GM18861 (cell line): ENCODE results near the gene NYAP1.
"Not testable (repeated sequence)": the region's sequence is repeated elsewhere in the genome, so short reads cannot be mapped to it uniquely, and the experiment has no call there.

Experiments used
- ATAC-seq: cut with Tn5 transposase; IDR thresholded peaks from one replicate; pipeline ENCODE4 v1.9.1; 2021; ENCODE audit not compliant: unreplicated experiment

NYAP1 gene

GRCh38 chr7:100509231-100509630 lies 25.5 kb downstream of the NYAP1 start:
- ATAC-seq = no peak

GRCh38 chr7:100510437-100511239 lies 26.9 kb downstream of the NYAP1 start:
- no peak for ATAC-seq

GRCh38 chr7:100513212-100513810 lies 29.6 kb downstream of the NYAP1 start:
- no peak for ATAC-seq

GRCh38 chr7:100515072-100515532 lies 31.4 kb downstream of the NYAP1 start:
- ATAC-seq = no peak

- ATAC-seq = peak; percentile 43
Measured at GRCh38 chr7:100516135-100516812, 32.5 kb downstream of the NYAP1 start.

- no peak for ATAC-seq
Measured at GRCh38 chr7:100517305-100517704, 33.6 kb downstream of the NYAP1 start.

- ATAC-seq = no peak
Measured at GRCh38 chr7:100519580-100519979, 35.9 kb downstream of the NYAP1 start.

- no peak for ATAC-seq
Measured at GRCh38 chr7:100520138-100520537, 36.4 kb downstream of the NYAP1 start.

GRCh38 chr7:100521076-100521475 lies 37.3 kb downstream of the NYAP1 start:
- no peak for ATAC-seq

GRCh38 chr7:100521909-100522593 lies 38.3 kb downstream of the NYAP1 start:
- not testable (repeated sequence) for ATAC-seq

- ATAC-seq = not testable (repeated sequence)
Measured at GRCh38 chr7:100523192-100523591, 39.5 kb downstream of the NYAP1 start.

- not testable (repeated sequence) for ATAC-seq
Measured at GRCh38 chr7:100528108-100528866, 44.6 kb downstream of the NYAP1 start.

GRCh38 chr7:100532165-100533022 lies 48.7 kb downstream of the NYAP1 start:
- ATAC-seq = no peak

GRCh38 chr7:100535982-100536381 lies 52.3 kb downstream of the NYAP1 start:
- not testable (repeated sequence) for ATAC-seq

- ATAC-seq = not testable (repeated sequence)
Measured at GRCh38 chr7:100536695-100537094, 53.0 kb downstream of the NYAP1 start.

GRCh38 chr7:100538348-100538653 lies 54.6 kb downstream of the NYAP1 start:
- ATAC-seq = no peak

GRCh38 chr7:100538654-100539435 lies 55.1 kb downstream of the NYAP1 start, which contains the start of gene AGFG2:
Gene AGFG2, plus strand, starts transcription at chr7:100539203. Its CDS starts 144 bp downstream, at chr7:100539347.
- peak; percentile 85 for ATAC-seq

GRCh38 chr7:100539436-100540006 lies 55.8 kb downstream of the NYAP1 start:
- no peak for ATAC-seq
